H9 (cell line): ENCODE results near the gene ARHGEF1. TPM values are rescaled to one million over a fixed set of nuclear protein-coding genes. Genes with fewer than 3 reads are reported as not detected.

Experiments used
- DNase-seq: peaks from one replicate; pipeline ENCODE4 v3.0.0-alpha.2; 2017
- H2AFZ ChIP-seq: one replicate; pipeline ENCODE4 v1.6.1; 2013; ENCODE audit warnings: mild to moderate bottlenecking, low read length, control low read depth, moderate library complexity
- H2AK5ac ChIP-seq: 2 replicates; pipeline ENCODE4 v1.6.1; 2013; ENCODE audit warnings: low read length, control low read depth, mixed read lengths; ENCODE audit not compliant: insufficient read length
- H2BK120ac ChIP-seq: one replicate; pipeline ENCODE4 v1.6.1; 2013; ENCODE audit warnings: low read depth, mild to moderate bottlenecking, low read length, control low read depth, inconsistent platforms; ENCODE audit not compliant: poor library complexity, severe bottlenecking
- H2BK12ac ChIP-seq: 2 replicates; pipeline ENCODE4 v1.6.1; 2013; ENCODE audit warnings: low read length, control low read depth, mixed read lengths, low read depth; ENCODE audit not compliant: insufficient read length
- H2BK15ac ChIP-seq: 2 replicates; pipeline ENCODE4 v1.6.1; 2013; ENCODE audit warnings: low read depth, low read length, control low read depth
- H2BK20ac ChIP-seq: one replicate; pipeline ENCODE4 v1.6.1; 2013; ENCODE audit warnings: low read depth, mild to moderate bottlenecking, low read length, control low read depth, inconsistent platforms; ENCODE audit not compliant: poor library complexity, severe bottlenecking
- H2BK5ac ChIP-seq: 2 replicates; pipeline ENCODE4 v1.6.1; 2013; ENCODE audit warnings: low read length, control low read depth, mixed read lengths; ENCODE audit not compliant: insufficient read length
- H3K14ac ChIP-seq: 2 replicates; pipeline ENCODE4 v1.6.1; 2013; ENCODE audit warnings: low read length, control low read depth; ENCODE audit not compliant: insufficient read depth
- H3K18ac ChIP-seq: 2 replicates; pipeline ENCODE4 v1.6.1; 2013; ENCODE audit warnings: low read depth, mild to moderate bottlenecking, mixed read lengths, low read length, control low read depth; ENCODE audit not compliant: insufficient read length
- H3K23ac ChIP-seq: 2 replicates; pipeline ENCODE4 v1.6.1; 2013; ENCODE audit warnings: low read length, control low read depth, mixed read lengths, low read depth; ENCODE audit not compliant: insufficient read length
- H3K23me2 ChIP-seq: 2 replicates; pipeline ENCODE4 v1.6.1; 2013; ENCODE audit warnings: low read depth, mild to moderate bottlenecking, mixed read lengths, low read length, control low read depth; ENCODE audit not compliant: insufficient read length, poor library complexity, severe bottlenecking
- H3K27ac ChIP-seq: 2 replicates; pipeline ENCODE4 v1.5.1; 2013; ENCODE audit warnings: low read length, control low read depth, mixed read lengths, low read depth; ENCODE audit not compliant: insufficient read length
- H3K27me3 ChIP-seq: 2 replicates; pipeline ENCODE4 v1.6.1; 2013; ENCODE audit warnings: low read length, control low read depth, inconsistent platforms; ENCODE audit not compliant: insufficient read depth
- H3K4ac ChIP-seq: 2 replicates; pipeline ENCODE4 v1.6.1; 2013; ENCODE audit warnings: low read depth, mild to moderate bottlenecking, control low read depth, inconsistent platforms, low read length, moderate library complexity
- H3K4me1 ChIP-seq: 2 replicates; pipeline ENCODE4 v1.6.1; 2013; ENCODE audit warnings: low read length, control low read depth, inconsistent platforms; ENCODE audit not compliant: insufficient read depth
- H3K4me2 ChIP-seq: 2 replicates; pipeline ENCODE4 v1.6.1; 2013; ENCODE audit warnings: low read length, control low read depth, mixed read lengths; ENCODE audit not compliant: insufficient read length, insufficient read depth
- H3K56ac ChIP-seq: 2 replicates; pipeline ENCODE4 v1.6.1; 2013; ENCODE audit warnings: low read depth, mild to moderate bottlenecking, mixed read lengths, low read length, control low read depth; ENCODE audit not compliant: insufficient read length
- H3K79me1 ChIP-seq: 2 replicates; pipeline ENCODE4 v1.6.1; 2013; ENCODE audit warnings: low read depth, mild to moderate bottlenecking, moderate library complexity, low read length, control low read depth, inconsistent platforms; ENCODE audit not compliant: insufficient read depth, poor library complexity, severe bottlenecking
- H3K79me2 ChIP-seq: 2 replicates; pipeline ENCODE4 v1.6.1; 2013; ENCODE audit warnings: low read length, control low read depth, inconsistent platforms; ENCODE audit not compliant: insufficient read depth
- H3K9ac ChIP-seq: 2 replicates; pipeline ENCODE4 v1.6.1; 2013; ENCODE audit warnings: low read length, control low read depth, mixed read lengths; ENCODE audit not compliant: insufficient read length; ENCODE audit errors: extremely low read depth
- H3K9me3 ChIP-seq: one replicate; pipeline ENCODE4 v1.6.1; 2013; ENCODE audit warnings: low read depth, low read length, inconsistent platforms; ENCODE audit not compliant: control insufficient read depth
- H3T11ph ChIP-seq: one replicate; pipeline ENCODE4 v1.6.1; 2013; ENCODE audit warnings: mild to moderate bottlenecking, low read length, control low read depth, inconsistent platforms
- H4K20me1 ChIP-seq: one replicate; pipeline ENCODE4 v1.6.1; 2013; ENCODE audit not compliant: control insufficient read depth, insufficient read length, insufficient read depth
- H4K5ac ChIP-seq: 2 replicates; pipeline ENCODE4 v1.6.1; 2013; ENCODE audit warnings: low read depth, mild to moderate bottlenecking, mixed read lengths, low read length, control low read depth; ENCODE audit not compliant: insufficient read length
- H4K8ac ChIP-seq: replicated peaks from 2 replicates; pipeline ENCODE4 v1.6.1; 2013; ENCODE audit warnings: low read length, control low read depth, mixed read lengths, low read depth; ENCODE audit not compliant: insufficient read length
- H4K91ac ChIP-seq: 2 replicates; pipeline ENCODE4 v1.6.1; 2013; ENCODE audit warnings: low read depth, mild to moderate bottlenecking, moderate library complexity, mixed read lengths, low read length, control low read depth; ENCODE audit not compliant: insufficient read length
- H3K27ac Mint-ChIP-seq, 3 experiments: 2 replicates in 2 of 3; 3 replicates in 1 of 3; pipeline ENCODE4 v1.8.0; 2020 to 2021; ENCODE audit warnings: mixed read lengths in 3 of 3, mild to moderate bottlenecking in 1 of 3, moderate library complexity in 1 of 3
- H3K27me3 Mint-ChIP-seq: 2 replicates; pipeline ENCODE4 v1.8.0; 2021; ENCODE audit warnings: low read depth, mild to moderate bottlenecking, moderate library complexity, mixed read lengths
- H3K36me3 Mint-ChIP-seq, 3 experiments: 2 replicates in 2 of 3; 3 replicates in 1 of 3; pipeline ENCODE4 v1.8.0; 2020 to 2021; ENCODE audit warnings: low read depth in 3 of 3, mixed read lengths in 3 of 3; ENCODE audit not compliant: insufficient read depth in 1 of 3
- H3K4me1 Mint-ChIP-seq, 2 experiments: 2 replicates each; pipeline ENCODE4 v1.8.0; 2020; ENCODE audit warnings: mixed read lengths in 2 of 2
- H3K4me3 Mint-ChIP-seq, 2 experiments: 2 replicates in 1 of 2; 3 replicates in 1 of 2; pipeline ENCODE4 v1.8.0; 2020 to 2021; ENCODE audit warnings: mild to moderate bottlenecking in 2 of 2, mixed read lengths in 2 of 2, moderate library complexity in 1 of 2
- H3K9me3 Mint-ChIP-seq, 2 experiments: 2 replicates in 1 of 2; 3 replicates in 1 of 2; pipeline ENCODE4 v1.8.0; 2020; ENCODE audit warnings: mild to moderate bottlenecking in 2 of 2, mixed read lengths in 2 of 2, moderate library complexity in 1 of 2
- WGBS: extraction: QIAGEN DNeasy Blood & Tissue Kit; methylation state at CpG from one replicate; pipeline ENCODE4 v1.1.7; 2013; ENCODE audit warnings: missing lambda C conversion rate, low lambda C conversion rate, mixed read lengths; ENCODE audit not compliant: insufficient read length; ENCODE audit errors: extremely low coverage; 5-methylcytosine and 5-hydroxymethylcytosine counted together
- total RNA-seq: library from RNA; stranded (reverse); gene quantifications from 2 replicates; pipeline ENCODE4 v1.2.1, GENCODE V29; 2021
- TF ChIP-seq, protein P1 (sequence below): fragments of 200-600 bp; sonication (generic); conservative IDR thresholded peaks from 3 replicates; pipeline ENCODE4 v1.8.0; 2021; ENCODE audit warnings: antibody characterized with exemption, mild to moderate bottlenecking

The ARHGEF1 gene
- total RNA-seq, 1 experiment from 2014 or later = 50.3 TPM

DNA sequence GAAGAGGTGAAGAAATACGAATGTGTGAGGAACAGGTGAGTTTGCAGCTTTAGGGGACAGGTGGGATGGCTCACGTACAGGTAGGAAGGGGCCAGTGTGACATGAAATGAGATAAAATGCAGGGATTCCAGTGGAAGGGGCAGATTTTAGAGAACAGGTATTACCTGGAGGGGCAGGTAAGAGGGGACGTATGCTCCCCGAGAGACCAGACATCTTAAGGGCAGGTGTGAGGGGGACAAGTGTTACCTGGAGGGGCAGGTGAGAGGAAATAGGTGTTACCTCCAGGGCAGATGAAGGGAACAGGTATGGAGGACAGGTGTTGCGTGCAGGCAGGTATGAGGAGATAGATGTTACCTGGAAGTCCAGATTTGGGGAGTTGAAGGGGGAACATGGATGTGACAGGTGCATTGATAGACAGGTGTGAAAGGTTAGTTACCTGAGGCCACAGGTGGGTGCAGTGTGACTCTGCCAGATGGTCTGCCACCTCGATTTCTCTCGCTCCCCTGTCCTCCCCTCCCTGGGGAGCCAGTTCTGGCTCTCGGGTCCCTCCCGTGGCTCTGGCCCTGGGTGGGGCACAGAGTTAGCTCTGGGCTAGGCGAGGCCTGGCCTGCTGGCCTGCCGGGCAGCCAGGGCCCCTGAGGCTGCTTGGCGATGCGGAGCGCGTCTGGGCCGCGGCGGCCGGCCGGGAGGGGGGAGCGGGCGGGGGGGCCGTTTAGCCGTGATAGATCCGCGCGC lies 43.2 kb downstream of the ARHGEF1 start:
- H4K91ac ChIP-seq = no peak overlapping the region
- H2AK5ac ChIP-seq = no peak overlapping the region
- H3K56ac ChIP-seq = no peak overlapping the region
- no peak overlapping the region for H3T11ph ChIP-seq
- H3K4ac ChIP-seq = no peak overlapping the region
- no peak overlapping the region for H2BK12ac ChIP-seq
- Mint-ChIP-seq H3K27ac (no peak overlapping the region), H3K36me3 (no peaks in the 10 kb centered on the region), H3K27me3 (peaks cover 16% of the 10 kb centered on the region), H3K9me3 (peaks cover 0 to 3% of the 10 kb centered on the region in 2 experiments; a peak in 4 of 5 replicates), H3K4me1 (peaks cover 9 to 31% of the 10 kb centered on the region in 2 experiments), H3K4me3 (no peak overlapping the region)
- TF ChIP-seq, protein P1, sequence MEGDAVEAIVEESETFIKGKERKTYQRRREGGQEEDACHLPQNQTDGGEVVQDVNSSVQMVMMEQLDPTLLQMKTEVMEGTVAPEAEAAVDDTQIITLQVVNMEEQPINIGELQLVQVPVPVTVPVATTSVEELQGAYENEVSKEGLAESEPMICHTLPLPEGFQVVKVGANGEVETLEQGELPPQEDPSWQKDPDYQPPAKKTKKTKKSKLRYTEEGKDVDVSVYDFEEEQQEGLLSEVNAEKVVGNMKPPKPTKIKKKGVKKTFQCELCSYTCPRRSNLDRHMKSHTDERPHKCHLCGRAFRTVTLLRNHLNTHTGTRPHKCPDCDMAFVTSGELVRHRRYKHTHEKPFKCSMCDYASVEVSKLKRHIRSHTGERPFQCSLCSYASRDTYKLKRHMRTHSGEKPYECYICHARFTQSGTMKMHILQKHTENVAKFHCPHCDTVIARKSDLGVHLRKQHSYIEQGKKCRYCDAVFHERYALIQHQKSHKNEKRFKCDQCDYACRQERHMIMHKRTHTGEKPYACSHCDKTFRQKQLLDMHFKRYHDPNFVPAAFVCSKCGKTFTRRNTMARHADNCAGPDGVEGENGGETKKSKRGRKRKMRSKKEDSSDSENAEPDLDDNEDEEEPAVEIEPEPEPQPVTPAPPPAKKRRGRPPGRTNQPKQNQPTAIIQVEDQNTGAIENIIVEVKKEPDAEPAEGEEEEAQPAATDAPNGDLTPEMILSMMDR = no peak
- peaks cover 5% of the 10 kb centered on the region; the same call in 1 of the 2 replicates for H3K4me1 ChIP-seq
- H2BK20ac ChIP-seq = no peak overlapping the region
- H3K23ac ChIP-seq = no peak overlapping the region
- H3K79me2 ChIP-seq = no peaks in the 10 kb centered on the region
- no peak overlapping the region for H2AFZ ChIP-seq
- H2BK5ac ChIP-seq = no peak overlapping the region
- H2BK120ac ChIP-seq = no peak overlapping the region
- peaks cover 2% of the 10 kb centered on the region for H3K23me2 ChIP-seq
- H3K14ac ChIP-seq = no peak overlapping the region
- no peak for DNase-seq
- H4K8ac ChIP-seq = no peak overlapping the region
- H3K27me3 ChIP-seq = peaks cover 91% of the 10 kb centered on the region
- no peaks in the 10 kb centered on the region for H3K9me3 ChIP-seq
- WGBS = no CpG with 5 or more reads among the region's 27 CpGs
- H4K20me1 ChIP-seq = no peaks in the 10 kb centered on the region
- no peak overlapping the region for H3K4me2 ChIP-seq
- no peak overlapping the region for H2BK15ac ChIP-seq
- H3K9ac ChIP-seq = no peak overlapping the region
- H4K5ac ChIP-seq = no peak overlapping the region
- H3K27ac ChIP-seq = no peak overlapping the region
- H3K18ac ChIP-seq = no peak overlapping the region
- H3K79me1 ChIP-seq = no peaks in the 10 kb centered on the region
